Activated CD8-positive, alpha-beta T cell treated with anti-CD3 and anti-CD28 coated beads for 36 hours (primary cell): Measurements from ENCODE around the gene ZBTB45. TPM values are rescaled to one million over a fixed set of nuclear protein-coding genes. Genes with fewer than 3 reads are reported as not detected.
"Not testable (repeated sequence)": the region's sequence is repeated elsewhere in the genome, so short reads cannot be mapped to it uniquely, and the experiment has no call there.

Experiments
- ATAC-seq: fragments of 200-7000 bp; cut with Tn5 transposase; one replicate; pipeline ENCODE4 v1.10.0; 2021; ENCODE audit warnings: mild to moderate bottlenecking, moderate library complexity
- CTCF ChIA-PET: fragments of 350-600 bp; sonication (Branson Sonifier 250); formaldehyde crosslinking; loops from one replicate; lab custom pipeline; 2021; ENCODE audit warnings: antibody characterized with exemption; lab: Charles Lee
- POLR2A ChIA-PET: fragments of 350-600 bp; sonication (Branson Sonifier 250); formaldehyde crosslinking; loops from one replicate; lab custom pipeline; 2021; ENCODE audit warnings: antibody characterized with exemption; lab: Charles Lee
- DNase-seq: peaks from one replicate; pipeline ENCODE4 v3.0.0-alpha.2; 2020
- H3K27ac Mint-ChIP-seq: one replicate; pipeline ENCODE4 v1.8.0; 2021; ENCODE audit warnings: mild to moderate bottlenecking, mixed read lengths
- H3K27me3 Mint-ChIP-seq: one replicate; pipeline ENCODE4 v1.8.0; 2021; ENCODE audit warnings: mixed read lengths
- H3K36me3 Mint-ChIP-seq: one replicate; pipeline ENCODE4 v1.8.0; 2021; ENCODE audit warnings: low read depth, mixed read lengths
- H3K4me1 Mint-ChIP-seq: one replicate; pipeline ENCODE4 v1.8.0; 2021; ENCODE audit warnings: low read depth, mixed read lengths
- H3K4me3 Mint-ChIP-seq: one replicate; pipeline ENCODE4 v1.8.0; 2021; ENCODE audit warnings: mild to moderate bottlenecking, moderate library complexity, mixed read lengths
- H3K9me3 Mint-ChIP-seq: one replicate; pipeline ENCODE4 v1.8.0; 2021; ENCODE audit warnings: mixed read lengths
- intact Hi-C: fragments of 100-400 bp; cut with micrococcal nuclease; formaldehyde crosslinking; loops from one replicate; pipeline ENCODE4 v1.10.0; 2022
- total RNA-seq, 2 experiments: library from RNA; stranded (reverse); gene quantifications; one replicate each; pipeline ENCODE4 v1.2.3, GENCODE V29; 2021
- TF ChIP-seq, protein P1 (sequence below): fragments of 200-600 bp; IDR thresholded peaks from one replicate; pipeline ENCODE4 v1.8.0; 2022; ENCODE audit warnings: antibody characterized with exemption, mild to moderate bottlenecking

The ZBTB45 gene
- total RNA-seq, 2 experiments from 2014 or later, result 7.4 to 7.9 TPM

DNA sequence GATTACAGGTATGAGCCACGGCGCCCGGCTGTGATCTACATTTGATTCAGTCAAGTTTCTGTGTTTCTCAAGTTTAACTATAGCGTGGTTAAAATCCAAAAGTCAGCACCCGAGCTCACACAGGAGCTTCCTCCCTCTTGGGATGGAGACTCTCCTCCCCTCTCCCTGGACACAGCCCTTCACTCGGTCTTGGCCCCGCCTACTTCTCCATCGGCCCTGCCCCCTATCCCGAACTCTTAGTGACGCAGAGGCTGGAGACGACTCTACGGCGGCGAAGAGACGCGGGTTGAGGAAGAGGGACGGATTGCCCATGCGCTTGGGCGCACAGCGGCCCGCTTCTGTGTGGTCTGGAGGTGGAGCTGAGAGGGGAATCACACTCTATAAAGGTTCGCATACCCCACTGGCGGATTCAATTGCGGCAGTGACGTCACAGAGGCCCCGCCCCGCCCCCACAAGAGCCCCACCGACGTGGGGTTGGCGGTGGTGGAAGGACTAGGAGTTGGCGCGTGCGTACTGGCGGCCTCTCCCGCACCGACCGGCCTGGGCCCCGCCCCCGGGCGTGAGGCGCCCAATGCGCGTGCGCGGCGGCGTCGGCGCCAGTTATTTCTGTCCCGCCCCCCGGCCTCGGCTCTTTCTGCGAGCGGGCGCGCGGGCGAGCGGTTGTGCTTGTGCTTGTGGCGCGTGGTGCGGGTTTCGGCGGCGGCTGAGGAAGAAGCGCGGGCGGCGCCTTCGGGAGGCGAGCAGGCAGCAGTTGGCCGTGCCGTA, 24.4 kb upstream of the ZBTB45 start, which contains the start of gene TRIM28:
TRIM28 (plus strand) TSS at position 239 of the 765 bp plus-strand sequence. CDS start 694 bp downstream, outside the sequence.
- H3K9me3 Mint-ChIP-seq, result no peaks in the 10 kb centered on the region
- H3K27me3 Mint-ChIP-seq, result peaks cover 14% of the 10 kb centered on the region
- H3K27ac Mint-ChIP-seq, result peak within 1 kb of the TSS; percentile 97
- DNase-seq, result peak; percentile 100
- ChIA-PET POLR2A (interaction anchor here (0.8 to 13.1 kb wide), 14 partner anchors 8 to 157 kb away, joined by 3 to 164 read pairs (median 5); partner anchors contain the start of genes CHMP2A, RPS5, UBE2M and ZBTB45), CTCF (interaction anchor here (1.0 to 2.7 kb wide), 6 partner anchors 11 to 37 kb away, joined by 3 to 16 read pairs (median 4); partner anchors contain the start of genes CHMP2A and ZBTB45)
- TF ChIP-seq, protein P1, sequence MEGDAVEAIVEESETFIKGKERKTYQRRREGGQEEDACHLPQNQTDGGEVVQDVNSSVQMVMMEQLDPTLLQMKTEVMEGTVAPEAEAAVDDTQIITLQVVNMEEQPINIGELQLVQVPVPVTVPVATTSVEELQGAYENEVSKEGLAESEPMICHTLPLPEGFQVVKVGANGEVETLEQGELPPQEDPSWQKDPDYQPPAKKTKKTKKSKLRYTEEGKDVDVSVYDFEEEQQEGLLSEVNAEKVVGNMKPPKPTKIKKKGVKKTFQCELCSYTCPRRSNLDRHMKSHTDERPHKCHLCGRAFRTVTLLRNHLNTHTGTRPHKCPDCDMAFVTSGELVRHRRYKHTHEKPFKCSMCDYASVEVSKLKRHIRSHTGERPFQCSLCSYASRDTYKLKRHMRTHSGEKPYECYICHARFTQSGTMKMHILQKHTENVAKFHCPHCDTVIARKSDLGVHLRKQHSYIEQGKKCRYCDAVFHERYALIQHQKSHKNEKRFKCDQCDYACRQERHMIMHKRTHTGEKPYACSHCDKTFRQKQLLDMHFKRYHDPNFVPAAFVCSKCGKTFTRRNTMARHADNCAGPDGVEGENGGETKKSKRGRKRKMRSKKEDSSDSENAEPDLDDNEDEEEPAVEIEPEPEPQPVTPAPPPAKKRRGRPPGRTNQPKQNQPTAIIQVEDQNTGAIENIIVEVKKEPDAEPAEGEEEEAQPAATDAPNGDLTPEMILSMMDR, result no peak
- intact Hi-C loops, result no loop called here
- H3K4me1 Mint-ChIP-seq, result peaks cover 32% of the 10 kb centered on the region
- peak within 1 kb of the TSS; percentile 96 for H3K4me3 Mint-ChIP-seq
- H3K36me3 Mint-ChIP-seq, result peaks cover 38% of the 10 kb centered on the region
- ATAC-seq, result peak; percentile 97

DNA sequence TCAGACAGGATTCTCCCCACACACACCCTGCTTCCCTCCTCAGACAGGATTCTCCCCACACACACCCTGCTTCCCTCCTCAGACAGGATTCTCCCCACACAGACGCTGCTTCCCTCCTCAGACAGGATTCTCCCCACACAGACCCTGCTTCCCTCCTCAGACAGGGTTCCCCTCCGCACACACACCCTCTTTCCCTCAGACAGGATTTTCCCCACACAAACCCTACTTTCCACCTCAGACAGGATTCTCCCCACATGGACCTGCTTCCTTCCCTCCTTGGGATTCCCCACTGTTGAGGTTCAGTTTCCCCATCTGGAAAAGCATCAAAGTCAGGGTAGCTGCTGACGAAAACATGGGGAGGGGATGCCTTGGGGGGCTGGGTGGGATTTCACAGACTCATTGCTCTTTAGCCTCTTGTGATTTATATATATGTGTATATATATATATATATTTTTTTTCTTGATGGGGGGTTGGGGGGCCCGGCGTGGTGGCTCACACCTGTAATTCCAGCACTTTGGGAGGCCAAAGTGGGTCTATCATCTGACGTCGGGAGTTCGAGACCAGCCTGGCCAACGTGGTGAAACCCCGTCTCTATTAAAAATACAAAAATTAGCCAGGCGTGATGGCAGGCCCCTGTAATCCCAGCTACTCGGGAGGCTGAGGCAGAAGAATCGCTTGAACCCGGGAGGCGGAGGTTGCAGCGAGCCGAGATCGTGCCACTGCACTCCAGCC, 23.2 kb upstream of the ZBTB45 start:
- H3K9me3 Mint-ChIP-seq, H3K27ac Mint-ChIP-seq, ATAC-seq, DNase-seq, intact Hi-C loops, H3K4me3 Mint-ChIP-seq: not testable (repeated sequence)
- POLR2A ChIA-PET, result interaction anchor here (0.8 to 13.1 kb wide), 11 partner anchors 9 to 82 kb away, joined by 3 to 164 read pairs (median 6); partner anchors contain the start of genes CHMP2A, UBE2M, ZBTB45 and ZNF446
- Mint-ChIP-seq H3K27me3 (peaks cover 16% of the 10 kb centered on the region), H3K36me3 (peaks cover 31% of the 10 kb centered on the region), H3K4me1 (peaks cover 37% of the 10 kb centered on the region)
- CTCF ChIA-PET, result interaction anchor here (1.0 to 2.7 kb wide), 4 partner anchors 12 to 38 kb away, joined by 4 to 16 read pairs (median 6); partner anchors contain the start of genes CHMP2A and ZBTB45

DNA sequence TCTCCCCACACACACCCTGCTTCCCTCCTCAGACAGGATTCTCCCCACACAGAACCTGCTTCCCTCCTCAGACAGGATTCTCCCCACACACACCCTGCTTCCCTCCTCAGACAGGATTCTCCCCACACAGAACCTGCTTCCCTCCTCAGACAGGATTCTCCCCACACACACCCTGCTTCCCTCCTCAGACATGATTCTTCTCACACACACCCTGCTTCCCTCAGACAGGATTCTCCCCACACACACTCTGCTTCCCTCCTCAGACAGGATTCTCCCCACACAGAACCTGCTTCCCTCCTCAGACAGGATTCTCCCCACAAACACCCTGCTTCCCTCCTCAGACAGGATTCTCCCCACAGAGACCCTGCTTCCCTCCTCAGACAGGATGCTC, 19.6 kb upstream of the ZBTB45 start:
- H3K27ac Mint-ChIP-seq, intact Hi-C loops, H3K9me3 Mint-ChIP-seq, H3K36me3 Mint-ChIP-seq, H3K4me3 Mint-ChIP-seq, ATAC-seq, DNase-seq: not testable (repeated sequence)
- POLR2A ChIA-PET, result interaction anchor here (2.3 kb wide), 1 partner anchor 18 kb away, joined by 13 read pairs; the partner anchor contains the start of gene ZBTB45
- CTCF ChIA-PET, result interaction anchor here (1.5 kb wide), 1 partner anchor 19 kb away, joined by 4 read pairs; the partner anchor contains the start of gene ZBTB45
- peaks cover 13% of the 10 kb centered on the region for H3K4me1 Mint-ChIP-seq
- H3K27me3 Mint-ChIP-seq, result peaks cover 16% of the 10 kb centered on the region

DNA sequence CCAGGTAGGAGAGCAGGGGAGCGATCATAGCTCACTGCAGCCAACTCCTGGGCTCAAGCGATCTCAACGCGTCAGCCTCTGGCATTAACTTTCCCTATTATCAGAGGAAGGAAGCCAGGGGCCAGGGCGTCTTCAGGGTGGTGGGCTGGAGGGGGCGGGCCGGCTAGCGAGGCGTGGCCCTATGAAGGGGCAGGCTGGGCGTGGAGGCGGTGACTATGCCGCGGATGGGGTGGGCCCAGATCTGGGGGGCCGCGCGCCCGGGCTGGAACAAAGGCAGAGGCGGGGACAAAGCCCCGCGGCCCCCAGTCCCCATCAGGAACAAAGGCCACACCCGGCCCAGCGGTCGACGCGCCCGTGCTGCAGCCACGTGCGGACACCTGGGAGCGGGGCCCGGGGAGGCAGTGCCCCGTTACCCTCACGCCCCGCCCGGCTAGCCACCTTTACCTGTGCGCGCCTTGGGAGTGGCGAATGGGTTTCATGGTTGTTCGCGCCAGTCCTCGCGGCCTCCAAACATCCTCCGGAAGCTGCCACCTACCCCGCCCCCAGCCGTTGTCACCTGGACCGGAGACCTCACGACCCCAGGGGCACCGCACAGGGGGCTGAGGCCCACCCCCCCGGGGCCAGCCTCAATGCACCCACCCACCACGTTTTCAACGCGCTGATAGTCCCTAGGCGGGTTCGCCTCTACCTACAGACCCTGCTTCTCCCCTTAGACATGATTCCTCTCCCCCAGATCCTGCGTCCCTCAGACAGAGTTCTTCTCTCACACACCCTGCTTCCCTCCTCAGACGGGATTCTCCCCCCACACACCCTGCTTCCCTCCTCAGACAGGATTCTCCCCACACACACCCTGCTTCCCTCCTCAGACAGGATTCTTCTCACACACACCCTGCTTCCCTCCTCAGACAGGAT, 18.9 kb upstream of the ZBTB45 start:
- Mint-ChIP-seq H3K27ac (peak overlapping the region; percentile 78), H3K9me3 (no peaks in the 10 kb centered on the region), H3K36me3 (no peaks in the 10 kb centered on the region), H3K4me3 (peak overlapping the region; percentile 76), H3K27me3 (peaks cover 16% of the 10 kb centered on the region), H3K4me1 (peaks cover 9% of the 10 kb centered on the region)
- ChIA-PET POLR2A (interaction anchor here (2.3 kb wide), 1 partner anchor 18 kb away, joined by 13 read pairs; the partner anchor contains the start of gene ZBTB45), CTCF (interaction anchor here (1.5 kb wide), 1 partner anchor 19 kb away, joined by 4 read pairs; the partner anchor contains the start of gene ZBTB45)
- intact Hi-C loops, result no loop called here
- peak; percentile 75 for DNase-seq
- peak; percentile 93 for ATAC-seq
- TF ChIP-seq, protein P1, result no peak
